Sigmoid colon (tissue), 7 donors: ENCODE measurements around the gene STEAP1B. TPM values are rescaled to one million over a fixed set of nuclear protein-coding genes. Genes with fewer than 3 reads are reported as not detected.
"Not testable (repeated sequence)": the region's sequence is repeated elsewhere in the genome, so short reads cannot be mapped to it uniquely, and the experiment has no call there.

ENCODE experiments used
- DNase-seq: peaks from one replicate; pipeline ENCODE4 v3.0.0-alpha.2; 2019
- H3K27ac ChIP-seq, 4 donors: fragments of 200-600 bp; sonication (generic); one replicate each; pipeline ENCODE4 v1.5.1; 2016 to 2019; ENCODE audit warnings: mild to moderate bottlenecking in 1 of 4
- H3K27me3 ChIP-seq, 3 donors: fragments of 200-600 bp; sonication (generic); one replicate each; pipeline ENCODE4 v1.5.1; 2019; ENCODE audit warnings: mild to moderate bottlenecking in 1 of 3
- H3K36me3 ChIP-seq, 4 donors: fragments of 200-600 bp; sonication (generic); one replicate each; pipeline ENCODE4 v1.5.1; 2016 to 2019
- H3K4me1 ChIP-seq, 4 donors: fragments of 200-600 bp; sonication (generic); one replicate each; pipeline ENCODE4 v1.5.1; 2017 to 2019
- H3K4me3 ChIP-seq, 4 donors: fragments of 200-600 bp; sonication (generic); one replicate each; pipeline ENCODE4 v1.5.1; 2017 to 2019; ENCODE audit warnings: mild to moderate bottlenecking in 2 of 4, moderate library complexity in 1 of 4
- H3K9me3 ChIP-seq, 4 donors: fragments of 200-600 bp in 3 of 4; sonication (generic) in 3 of 4; one replicate each; pipeline versions ENCODE4 v1.5.1 to v1.6.1; 2013 to 2019
- CTCF ChIP-seq, 4 experiments: fragments of 450-650 bp in 3 of 4; fragments of 200-600 bp in 1 of 4; IDR thresholded peaks; one replicate each; pipeline ENCODE4 v1.5.1; 2016 to 2019; ENCODE audit warnings: antibody characterized with exemption in 4 of 4, mild to moderate bottlenecking in 3 of 4, moderate library complexity in 2 of 4
- EP300 ChIP-seq, 4 donors: sonication (generic); formaldehyde crosslinking; IDR thresholded peaks; one replicate each; pipeline ENCODE4 v1.6.1; 2017; ENCODE audit warnings: antibody characterized with exemption in 4 of 4
- POLR2A ChIP-seq, 2 donors: fragments of 450-650 bp; IDR thresholded peaks; one replicate each; pipeline ENCODE4 v1.6.1; 2016; ENCODE audit warnings: antibody characterized with exemption in 2 of 2, mild to moderate bottlenecking in 2 of 2, moderate library complexity in 2 of 2
- POLR2AphosphoS5 ChIP-seq, 4 donors: sonication (generic); formaldehyde crosslinking; IDR thresholded peaks; one replicate each; pipeline ENCODE4 v1.6.1; 2017; ENCODE audit warnings: antibody characterized with exemption in 4 of 4
- WGBS, 2 donors: extraction: QIAGEN DNeasy Blood & Tissue Kit; methylation state at CpG; one replicate each; pipeline ENCODE4 v1.1.7; 2013; 5-methylcytosine and 5-hydroxymethylcytosine counted together
- intact Hi-C: fragments of 100-400 bp; cut with DNase I; formaldehyde crosslinking; loops from one replicate; pipeline ENCODE4 v1.15.1; 2023
- polyA plus RNA-seq, 3 donors: library from polyadenylated mRNA; stranded (reverse); fragments of 200-250 nt; gene quantifications; one replicate each; pipeline ENCODE4 v1.2.3, GENCODE V29; 2013
- total RNA-seq, 4 donors: library from RNA; depleted of rRNA; stranded (reverse); fragments of >200 nt; gene quantifications; one replicate each; pipeline ENCODE4 v1.1.0, GENCODE V29; 2016
- donor health status: healthy with polysubstance abuse.
- donor health status: Bipolar disorder and iron deficiency.
- donor health status: healthy.

STEAP1B gene
- total and polyA plus RNA-seq, 7 donors = 0.33 to 2.1 (median 1.3) TPM; not detected in 1

GRCh38 chr7:22442187-22442881, 57.7 kb downstream of the STEAP1B start:
- DNase-seq = no peak
- Histone ChIP-seq H3K4me3 (no peak overlapping the region), H3K36me3 (no peaks in the 10 kb centered on the region), H3K9me3 (no peaks in the 10 kb centered on the region), H3K27me3 (no peaks in the 10 kb centered on the region), H3K27ac (no peak overlapping the region), H3K4me1 (peaks cover 0 to 12% (median 8%) of the 10 kb centered on the region in 4 donors)
- intact Hi-C loops = no loop called here
- TF ChIP-seq POLR2A (IDR thresholded peaks at IDR 0.05) (no peak), CTCF (IDR thresholded peaks at IDR 0.05) (no peak), POLR2AphosphoS5 (IDR thresholded peaks at IDR 0.05) (no peak), EP300 (IDR thresholded peaks at IDR 0.05) (no peak)
- WGBS, 2 donors = 50 to 61% methylated on average over 8 of the region's 8 CpGs

GRCh38 chr7:22441157-22441556, 58.8 kb downstream of the STEAP1B start:
- H3K9me3 ChIP-seq = no peaks in the 10 kb centered on the region
- no peak for DNase-seq
- H3K4me3 ChIP-seq = no peak overlapping the region
- no peak overlapping the region for H3K27ac ChIP-seq
- intact Hi-C loops = no loop called here
- H3K27me3 ChIP-seq = no peaks in the 10 kb centered on the region
- 95 to 98% methylated on average over 3 of the region's 3 CpGs for WGBS, 2 donors
- TF ChIP-seq EP300 (IDR thresholded peaks at IDR 0.05) (no peak), CTCF (IDR thresholded peaks at IDR 0.05) (no peak), POLR2A (IDR thresholded peaks at IDR 0.05) (no peak), POLR2AphosphoS5 (IDR thresholded peaks at IDR 0.05) (no peak)
- no peaks in the 10 kb centered on the region for H3K36me3 ChIP-seq
- H3K4me1 ChIP-seq = peaks cover 0 to 12% (median 8%) of the 10 kb centered on the region in 4 donors

- Histone ChIP-seq H3K36me3 (no peaks in the 10 kb centered on the region), H3K27me3 (no peaks in the 10 kb centered on the region), H3K27ac (no peak overlapping the region), H3K9me3 (no peaks in the 10 kb centered on the region), H3K4me1 (no peaks in the 10 kb centered on the region), H3K4me3 (no peak overlapping the region)
- no peak for DNase-seq
- WGBS, 2 donors = 36 to 59% methylated on average over 3 of the region's 3 CpGs
- no peak for TF ChIP-seq CTCF (IDR thresholded peaks at IDR 0.05)
- no peak for TF ChIP-seq POLR2A (IDR thresholded peaks at IDR 0.05)
- no peak for TF ChIP-seq POLR2AphosphoS5 (IDR thresholded peaks at IDR 0.05)
- no peak for TF ChIP-seq EP300 (IDR thresholded peaks at IDR 0.05)
- intact Hi-C loops = no loop called here
These were observed 61.0 kb downstream of the STEAP1B start for GRCh38 chr7:22438994-22439393.

- DNase-seq, H3K9me3 ChIP-seq, H3K4me3 ChIP-seq, intact Hi-C loops, H3K27me3 ChIP-seq, H3K36me3 ChIP-seq, H3K4me1 ChIP-seq, H3K27ac ChIP-seq: not testable (repeated sequence)
- 94% methylated on average over 4 of the region's 4 CpGs for WGBS, 2 donors
These were observed 63.4 kb downstream of the STEAP1B start for GRCh38 chr7:22436552-22436951.

- Histone ChIP-seq H3K4me3 (no peak overlapping the region), H3K27me3 (no peaks in the 10 kb centered on the region), H3K27ac (no peak overlapping the region), H3K9me3 (no peaks in the 10 kb centered on the region), H3K36me3 (no peaks in the 10 kb centered on the region), H3K4me1 (no peaks in the 10 kb centered on the region)
- 86 to 96% methylated on average over 8 of the region's 8 CpGs for WGBS, 2 donors
- DNase-seq = no peak
- TF ChIP-seq POLR2AphosphoS5 (IDR thresholded peaks at IDR 0.05) (no peak), EP300 (IDR thresholded peaks at IDR 0.05) (no peak), POLR2A (IDR thresholded peaks at IDR 0.05) (no peak), CTCF (IDR thresholded peaks at IDR 0.05) (no peak)
- intact Hi-C loops = no loop called here
These were observed 64.3 kb downstream of the STEAP1B start for GRCh38 chr7:22435720-22436119.
